ENCODE results near the gene FZD7.

GRCh38 chr2:202069170-202070067 is 35.8 kb downstream of the FZD7 start:
- TF ChIP-seq CTCF (conservative IDR thresholded peaks at IDR 0.05; ENCODE audit: low read length): no peak
- no peak for TF ChIP-seq EZH2phosphoT487 (IDR thresholded peaks at IDR 0.05; ENCODE audit: borderline replicate concordance)
